ENCODE results near the gene TAS2R19.

TAS2R19 gene

DNA sequence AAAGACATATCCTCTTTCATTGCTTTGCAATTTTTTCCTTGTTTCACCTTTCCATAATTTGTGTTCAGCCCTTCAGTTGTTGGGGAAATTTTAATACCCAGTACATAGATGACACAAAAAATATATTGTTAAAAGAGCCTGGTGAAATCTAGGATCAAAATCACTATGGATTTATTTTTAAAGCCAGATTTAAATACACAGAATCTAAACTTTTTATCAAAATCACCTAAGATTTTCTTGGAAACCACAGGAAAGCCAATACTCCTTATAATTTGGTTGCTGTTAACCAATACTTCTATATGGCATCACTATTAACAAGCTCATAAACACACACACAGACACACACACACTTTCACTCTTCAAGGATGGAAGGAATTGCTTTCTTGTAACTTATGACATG, 24.2 kb downstream of the TAS2R19 start, which contains the start of gene TAS2R20:
Gene TAS2R20 (minus strand): TSS at position 101 of the 400 bp plus-strand sequence. CDS start 429 bp downstream, outside the sequence.
- TF ChIP-seq, protein P1, sequence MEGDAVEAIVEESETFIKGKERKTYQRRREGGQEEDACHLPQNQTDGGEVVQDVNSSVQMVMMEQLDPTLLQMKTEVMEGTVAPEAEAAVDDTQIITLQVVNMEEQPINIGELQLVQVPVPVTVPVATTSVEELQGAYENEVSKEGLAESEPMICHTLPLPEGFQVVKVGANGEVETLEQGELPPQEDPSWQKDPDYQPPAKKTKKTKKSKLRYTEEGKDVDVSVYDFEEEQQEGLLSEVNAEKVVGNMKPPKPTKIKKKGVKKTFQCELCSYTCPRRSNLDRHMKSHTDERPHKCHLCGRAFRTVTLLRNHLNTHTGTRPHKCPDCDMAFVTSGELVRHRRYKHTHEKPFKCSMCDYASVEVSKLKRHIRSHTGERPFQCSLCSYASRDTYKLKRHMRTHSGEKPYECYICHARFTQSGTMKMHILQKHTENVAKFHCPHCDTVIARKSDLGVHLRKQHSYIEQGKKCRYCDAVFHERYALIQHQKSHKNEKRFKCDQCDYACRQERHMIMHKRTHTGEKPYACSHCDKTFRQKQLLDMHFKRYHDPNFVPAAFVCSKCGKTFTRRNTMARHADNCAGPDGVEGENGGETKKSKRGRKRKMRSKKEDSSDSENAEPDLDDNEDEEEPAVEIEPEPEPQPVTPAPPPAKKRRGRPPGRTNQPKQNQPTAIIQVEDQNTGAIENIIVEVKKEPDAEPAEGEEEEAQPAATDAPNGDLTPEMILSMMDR (IDR thresholded peaks at IDR 0.05; ENCODE audit: low read depth, low read length, missing control alignments): no peak
- DNase-seq (ENCODE audit: low read depth): no peak
- in situ Hi-C loops (cut with HindIII; ENCODE audit: low sequenced_read_pairs): no loop called here
- H3K4me3 ChIP-seq (ENCODE audit: low read depth, low read length): no peak within 1 kb of the TSS

DNA sequence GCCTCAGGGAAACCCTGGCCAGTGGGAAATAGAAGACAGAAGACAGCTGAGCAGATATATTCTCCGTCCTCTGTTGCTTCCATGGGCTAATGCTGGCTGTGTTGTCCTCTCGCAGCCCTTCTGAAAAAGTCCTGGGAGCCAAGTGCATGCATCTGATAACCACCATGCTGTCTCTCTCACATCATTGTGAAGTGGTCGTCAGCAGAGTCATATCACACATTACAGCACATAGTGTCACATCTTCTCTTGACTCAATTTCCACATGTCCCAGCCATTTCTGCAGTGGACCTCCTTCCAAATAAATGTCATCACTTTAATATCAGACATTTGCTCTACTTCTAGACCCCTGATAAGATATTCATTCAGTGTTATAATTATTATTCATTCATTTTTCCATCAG, 28.1 kb downstream of the TAS2R19 start:
- TF ChIP-seq, protein P1 (IDR thresholded peaks at IDR 0.05; ENCODE audit: low read depth, low read length, missing control alignments): no peak
- no peak for DNase-seq (ENCODE audit: low read depth)
- H3K4me3 ChIP-seq (ENCODE audit: low read depth, low read length): no peak overlapping the region
- in situ Hi-C loops (cut with HindIII; ENCODE audit: low sequenced_read_pairs): no loop called here

DNA sequence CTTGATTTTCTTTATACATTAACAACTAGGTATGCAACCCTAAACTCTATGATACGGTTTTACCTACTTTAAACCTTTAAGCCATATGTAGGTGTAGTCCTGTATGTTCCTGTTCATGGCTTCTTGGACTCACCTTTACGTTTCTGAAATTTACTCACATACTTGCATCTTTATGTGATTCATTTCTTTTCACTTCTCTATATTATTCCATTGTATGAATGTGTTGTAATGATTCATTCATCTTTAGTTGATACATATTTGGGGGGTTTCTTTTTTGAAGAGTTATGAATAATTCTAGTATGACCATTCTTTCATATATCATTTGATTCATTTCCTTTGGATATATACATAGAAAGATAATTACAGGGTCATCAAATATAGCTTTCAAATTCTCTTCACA, 33.3 kb downstream of the TAS2R19 start:
- TF ChIP-seq, protein P1 (IDR thresholded peaks at IDR 0.05; ENCODE audit: low read depth, low read length, missing control alignments): no peak
- DNase-seq (ENCODE audit: low read depth): no peak
- H3K4me3 ChIP-seq (ENCODE audit: low read depth, low read length): no peak overlapping the region
- in situ Hi-C loops (cut with HindIII; ENCODE audit: low sequenced_read_pairs): no loop called here

DNA sequence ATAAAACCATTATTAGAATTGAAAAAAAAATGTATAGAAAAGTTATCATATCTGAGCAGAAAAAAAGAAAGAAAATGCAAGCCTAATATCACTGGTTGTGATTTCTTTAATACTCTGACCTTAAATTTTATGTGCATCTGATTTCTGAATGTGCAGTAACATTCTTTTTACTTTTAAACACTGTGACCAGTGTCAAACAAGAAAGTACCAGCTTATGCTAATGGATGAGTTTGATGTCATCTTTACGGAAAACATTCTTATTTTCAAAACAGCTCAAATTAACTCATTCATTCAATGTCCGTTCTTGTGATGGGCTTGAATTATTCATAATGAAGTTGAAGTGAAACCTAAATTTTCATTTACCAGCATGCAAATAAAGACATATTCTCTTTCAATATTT, 35.6 kb downstream of the TAS2R19 start, which contains the start of gene TAS2R50:
Gene TAS2R50 (minus strand): TSS at position 101 of the 400 bp plus-strand sequence. CDS start 52 bp downstream, at position 49.
- H3K4me3 ChIP-seq (ENCODE audit: low read depth, low read length): no peak within 1 kb of the TSS
- TF ChIP-seq, protein P1 (IDR thresholded peaks at IDR 0.05; ENCODE audit: low read depth, low read length, missing control alignments): no peak
- in situ Hi-C loops (cut with HindIII; ENCODE audit: low sequenced_read_pairs): no loop called here
- DNase-seq (ENCODE audit: low read depth): no peak

DNA sequence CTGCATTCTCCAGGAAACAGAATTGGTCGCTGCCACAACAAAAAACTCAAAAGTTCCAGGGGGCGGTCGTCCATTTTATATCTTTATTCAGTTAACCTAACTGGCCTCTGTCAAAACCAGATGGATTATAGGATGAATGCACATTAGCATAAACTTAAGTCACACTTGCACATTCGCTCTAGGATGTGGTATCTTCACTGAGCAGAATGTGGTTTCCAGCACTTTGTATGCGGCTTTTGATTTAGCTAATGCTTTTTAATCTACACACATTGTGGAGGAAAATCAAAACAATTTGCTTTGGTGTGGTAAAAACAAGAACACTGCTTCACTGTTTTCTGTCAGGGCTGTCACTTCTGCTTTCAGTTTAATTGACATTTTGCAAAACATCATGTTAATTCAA, 40.2 kb downstream of the TAS2R19 start:
- H3K4me3 ChIP-seq (ENCODE audit: low read depth, low read length): no peak overlapping the region
- TF ChIP-seq, protein P1 (IDR thresholded peaks at IDR 0.05; ENCODE audit: low read depth, low read length, missing control alignments): no peak
- no peak for DNase-seq (ENCODE audit: low read depth)
- in situ Hi-C loops (cut with HindIII; ENCODE audit: low sequenced_read_pairs): no loop called here

DNA sequence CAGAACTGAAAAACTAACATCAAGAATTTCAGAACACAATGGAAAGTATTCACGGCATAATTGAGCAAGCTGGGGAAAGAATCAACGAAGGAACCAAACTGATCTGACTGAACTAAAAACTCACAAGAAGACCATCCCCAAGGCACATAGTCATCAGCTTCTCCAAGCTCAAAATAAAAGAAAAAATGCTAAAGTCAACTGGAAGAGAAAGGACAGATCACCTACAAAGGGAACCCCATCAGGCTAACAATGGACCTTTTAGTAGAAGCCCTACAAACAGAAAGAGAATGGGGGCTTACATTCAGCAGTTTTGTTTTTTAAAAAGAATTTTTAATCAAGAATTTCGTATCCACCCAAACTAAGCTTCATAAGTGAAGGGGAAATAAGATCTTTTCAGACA, 47.5 kb downstream of the TAS2R19 start:
- H3K4me3 ChIP-seq (ENCODE audit: low read depth, low read length): no peak overlapping the region
- in situ Hi-C loops (cut with HindIII; ENCODE audit: low sequenced_read_pairs): no loop called here
- no peak for DNase-seq (ENCODE audit: low read depth)
- TF ChIP-seq, protein P1 (IDR thresholded peaks at IDR 0.05; ENCODE audit: low read depth, low read length, missing control alignments): no peak

All from astrocyte of the cerebellum (primary cell).